Bronchus fibroblast of lung (primary cell): Measurements from ENCODE around the gene GRP. TPM values are rescaled to one million over a fixed set of nuclear protein-coding genes. Genes with fewer than 3 reads are reported as not detected.

Experiments used
- total RNA-seq: library from RNA; depleted of rRNA; stranded (reverse); fragments of >200 nt; gene quantifications from 2 replicates; pipeline ENCODE4 v1.2.3, GENCODE V29; 2015

GRP gene
- total RNA-seq: not detected in 2 replicates

DNA sequence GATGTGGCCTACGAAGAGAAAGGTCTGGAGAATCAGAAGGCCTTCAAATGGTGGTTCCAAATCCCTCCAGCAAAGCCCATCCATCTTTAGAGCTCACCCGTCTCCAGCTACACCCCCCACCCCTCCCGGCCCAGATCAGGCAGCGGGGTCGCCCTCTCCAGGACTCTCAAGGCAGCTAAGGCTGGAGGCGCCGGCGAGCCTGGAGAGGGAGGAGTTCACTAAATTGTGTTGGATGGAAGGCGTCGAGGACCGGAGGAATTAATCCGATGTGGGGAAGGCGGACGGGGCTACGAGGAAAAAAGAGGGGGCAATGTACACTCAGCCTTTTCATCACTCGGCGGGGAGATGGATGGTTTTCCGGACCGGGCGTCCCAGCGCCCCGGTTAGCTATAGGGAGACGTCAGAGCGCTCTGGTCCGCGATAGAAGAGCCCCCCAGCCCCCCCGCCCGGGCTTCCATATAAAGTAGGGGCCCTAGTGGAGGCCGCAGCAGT, at the start of gene GRP:
GRP (plus strand) TSS at position 487 of the 492 bp plus-strand sequence. CDS start 108 bp downstream, outside the sequence.

DNA sequence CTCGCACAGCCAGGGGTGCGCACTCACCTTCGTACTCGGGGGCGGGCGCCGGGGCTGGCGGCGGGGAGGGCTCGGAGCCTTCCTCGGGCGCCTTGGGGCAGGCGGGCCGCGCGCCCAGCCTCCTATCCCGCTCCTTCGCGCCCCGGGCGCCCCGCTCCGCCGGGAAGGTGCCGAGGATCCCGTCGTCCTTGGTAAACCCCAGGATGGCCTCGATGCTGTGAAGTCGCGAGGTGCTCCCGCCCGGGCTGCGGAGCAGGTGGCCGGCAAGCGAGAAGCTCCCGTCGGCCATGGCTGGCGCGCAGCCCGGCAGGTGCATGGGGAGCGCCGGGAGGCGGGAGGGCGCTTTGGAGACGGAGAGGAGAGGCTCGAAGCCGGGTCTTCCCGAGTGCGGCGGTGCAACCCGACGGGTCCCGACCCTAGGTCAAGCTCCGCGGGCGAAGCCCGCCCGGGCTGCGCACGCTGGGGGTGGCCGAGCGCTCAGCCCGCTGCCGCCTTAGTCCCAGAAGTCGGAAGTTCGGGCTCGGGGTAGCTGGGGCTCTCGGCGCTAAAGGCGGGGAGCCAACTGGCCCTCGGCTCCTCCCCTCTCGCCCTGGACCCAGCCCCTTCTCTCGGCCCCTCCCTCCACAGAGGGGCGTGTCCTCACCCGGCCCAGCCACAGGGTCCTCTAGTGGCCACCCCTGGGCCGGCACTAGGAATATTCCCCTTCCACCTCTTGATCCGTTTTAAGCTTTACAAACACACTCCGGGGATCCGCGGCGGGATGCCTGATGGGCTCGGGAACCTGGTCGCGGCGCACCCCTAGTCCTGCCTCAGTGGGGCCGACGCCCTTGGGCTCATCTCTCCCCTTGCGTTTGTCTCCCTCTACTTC, 53.2 kb downstream of the GRP start, which contains the start of gene RAX:
RAX (minus strand) TSS at position 564 of the 868 bp plus-strand sequence; CDS start at position 316, 248 bp downstream.

Other genes with a start within 250 kb of the GRP start
- gene SEC11C, start 80.3 kb upstream of the GRP start, total RNA-seq: 18.6 and 29.8 TPM in 2 replicates
- gene RAX, start 53.3 kb downstream of the GRP start, total RNA-seq: not detected in 2 replicates
- not detected in 2 replicates for gene CPLX4, start 98.5 kb downstream of the GRP start, total RNA-seq
- gene LMAN1, start 139.1 kb downstream of the GRP start, total RNA-seq: 117 and 124 TPM in 2 replicates